Measurements from ENCODE around the gene MAML1. TPM values are rescaled to one million over a fixed set of nuclear protein-coding genes. Genes with fewer than 3 reads are reported as not detected.

MAML1 gene
- polyA plus RNA-seq, 1 donor from 2014 or later, result 6.8 TPM

GRCh38 chr5:179763215-179763945 is 30.8 kb downstream of the MAML1 start:
- Histone ChIP-seq H3K27ac (ENCODE audit: low read length) (no peak overlapping the region), H3K4me2 (ENCODE audit: low read length) (no peak overlapping the region), H3K79me2 (replicated peaks; ENCODE audit: insufficient read depth, low read length) (peaks cover 45% of the 10 kb centered on the region)

GRCh38 chr5:179764056-179764455 is 31.4 kb downstream of the MAML1 start:
- Histone ChIP-seq H3K27me3 (ENCODE audit: insufficient read depth, low read depth, low read length) (no peaks in the 10 kb centered on the region), H3K4me3 (ENCODE audit: low read length) (no peak overlapping the region), H3K9me3 (ENCODE audit: low read length) (no peaks in the 10 kb centered on the region), H3K27ac (ENCODE audit: low read length) (no peak overlapping the region), H3K9ac (ENCODE audit: low read length) (no peak overlapping the region), H3K36me3 (ENCODE audit: insufficient read depth, low read length) (no peaks in the 10 kb centered on the region), H2AFZ (ENCODE audit: low read depth, low read length) (no peak overlapping the region), H3K4me2 (ENCODE audit: low read length) (no peak overlapping the region), H3K9me2 (ENCODE audit: insufficient read depth, low read length) (no peaks in the 10 kb centered on the region), H3F3A (ENCODE audit: insufficient read depth, low read length, poor library complexity, severe bottlenecking) (no peaks in the 10 kb centered on the region), H4K20me1 (ENCODE audit: insufficient read depth) (peaks cover 2% of the 10 kb centered on the region), H3K79me2 (replicated peaks; ENCODE audit: insufficient read depth, low read length) (peaks cover 39% of the 10 kb centered on the region)
- TF ChIP-seq EZH2 (IDR thresholded peaks at IDR 0.05; ENCODE audit: borderline replicate concordance, insufficient read depth, low read length, poor library complexity, severe bottlenecking), result no peak
- TF ChIP-seq MXI1 (conservative IDR thresholded peaks at IDR 0.05; ENCODE audit: poor library complexity, severe bottlenecking), result no peak
- TF ChIP-seq EP300 (conservative IDR thresholded peaks at IDR 0.05; ENCODE audit: poor library complexity, severe bottlenecking), result no peak
- TF ChIP-seq TAF1 (IDR thresholded peaks at IDR 0.05; ENCODE audit: low read depth), result no peak
- no peak for TF ChIP-seq POLR2AphosphoS5 (IDR thresholded peaks at IDR 0.05)
- TF ChIP-seq REST (IDR thresholded peaks at IDR 0.05; ENCODE audit: borderline replicate concordance), result no peak
- TF ChIP-seq SMC3 (conservative IDR thresholded peaks at IDR 0.05; ENCODE audit: poor library complexity), result no peak
- no peak for TF ChIP-seq RAD21 (conservative IDR thresholded peaks at IDR 0.05)

More at GRCh38 chr5:179763215-179763945, 30.8 kb downstream of the MAML1 start:
- H3K36me3 ChIP-seq (ENCODE audit: insufficient read depth, low read length), result no peaks in the 10 kb centered on the region
- H3F3A ChIP-seq (ENCODE audit: insufficient read depth, low read length, poor library complexity, severe bottlenecking), result no peaks in the 10 kb centered on the region
- TF ChIP-seq REST (IDR thresholded peaks at IDR 0.05; ENCODE audit: borderline replicate concordance) (no peak), RAD21 (conservative IDR thresholded peaks at IDR 0.05) (peak; percentile 77), EZH2 (IDR thresholded peaks at IDR 0.05; ENCODE audit: borderline replicate concordance, insufficient read depth, low read length, poor library complexity, severe bottlenecking) (no peak), SMC3 (conservative IDR thresholded peaks at IDR 0.05; ENCODE audit: poor library complexity) (peak; percentile 62)
- TF ChIP-seq, protein P1, sequence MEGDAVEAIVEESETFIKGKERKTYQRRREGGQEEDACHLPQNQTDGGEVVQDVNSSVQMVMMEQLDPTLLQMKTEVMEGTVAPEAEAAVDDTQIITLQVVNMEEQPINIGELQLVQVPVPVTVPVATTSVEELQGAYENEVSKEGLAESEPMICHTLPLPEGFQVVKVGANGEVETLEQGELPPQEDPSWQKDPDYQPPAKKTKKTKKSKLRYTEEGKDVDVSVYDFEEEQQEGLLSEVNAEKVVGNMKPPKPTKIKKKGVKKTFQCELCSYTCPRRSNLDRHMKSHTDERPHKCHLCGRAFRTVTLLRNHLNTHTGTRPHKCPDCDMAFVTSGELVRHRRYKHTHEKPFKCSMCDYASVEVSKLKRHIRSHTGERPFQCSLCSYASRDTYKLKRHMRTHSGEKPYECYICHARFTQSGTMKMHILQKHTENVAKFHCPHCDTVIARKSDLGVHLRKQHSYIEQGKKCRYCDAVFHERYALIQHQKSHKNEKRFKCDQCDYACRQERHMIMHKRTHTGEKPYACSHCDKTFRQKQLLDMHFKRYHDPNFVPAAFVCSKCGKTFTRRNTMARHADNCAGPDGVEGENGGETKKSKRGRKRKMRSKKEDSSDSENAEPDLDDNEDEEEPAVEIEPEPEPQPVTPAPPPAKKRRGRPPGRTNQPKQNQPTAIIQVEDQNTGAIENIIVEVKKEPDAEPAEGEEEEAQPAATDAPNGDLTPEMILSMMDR (IDR thresholded peaks at IDR 0.05; ENCODE audit: poor library complexity, severe bottlenecking), result peak; percentile 93
- H3K27me3 ChIP-seq (ENCODE audit: insufficient read depth, low read depth, low read length), result no peaks in the 10 kb centered on the region
- no peak overlapping the region for H2AFZ ChIP-seq (ENCODE audit: low read depth, low read length)
- peaks cover 2% of the 10 kb centered on the region for H4K20me1 ChIP-seq (ENCODE audit: insufficient read depth)
- no peaks in the 10 kb centered on the region for H3K9me2 ChIP-seq (ENCODE audit: insufficient read depth, low read length)
- no peak overlapping the region for H3K4me3 ChIP-seq (ENCODE audit: low read length)
- H3K9ac ChIP-seq (ENCODE audit: low read length), result no peak overlapping the region
- no peaks in the 10 kb centered on the region for H3K9me3 ChIP-seq (ENCODE audit: low read length)

Data from neural cell (in vitro differentiated cells).